Activated naive CD4-positive, alpha-beta T cell treated with anti-CD3 and anti-CD28 coated beads for 36 hours (primary cell): ENCODE measurements around the gene XPO6. TPM values are rescaled to one million over a fixed set of nuclear protein-coding genes. Genes with fewer than 3 reads are reported as not detected.

ENCODE experiments used
- CTCF ChIA-PET: fragments of 350-600 bp; sonication (Branson Sonifier 250); formaldehyde crosslinking; loops from one replicate; lab custom pipeline; 2021; ENCODE audit warnings: antibody characterized with exemption; lab: Charles Lee
- DNase-seq: peaks from one replicate; pipeline ENCODE4 v3.0.0-alpha.2; 2020
- H3K27ac Mint-ChIP-seq: one replicate; pipeline ENCODE4 v1.8.0; 2021; ENCODE audit warnings: mild to moderate bottlenecking, mixed read lengths
- H3K27me3 Mint-ChIP-seq: one replicate; pipeline ENCODE4 v1.8.0; 2021; ENCODE audit warnings: low read depth, mixed read lengths
- H3K36me3 Mint-ChIP-seq: one replicate; pipeline ENCODE4 v1.8.0; 2021; ENCODE audit warnings: low read depth, mixed read lengths
- H3K4me1 Mint-ChIP-seq: one replicate; pipeline ENCODE4 v1.8.0; 2021; ENCODE audit warnings: low read depth, mixed read lengths
- H3K4me3 Mint-ChIP-seq: one replicate; pipeline ENCODE4 v1.8.0; 2021; ENCODE audit warnings: mild to moderate bottlenecking, moderate library complexity, mixed read lengths
- H3K9me3 Mint-ChIP-seq: one replicate; pipeline ENCODE4 v1.8.0; 2021; ENCODE audit warnings: mixed read lengths
- intact Hi-C: fragments of 100-400 bp; cut with micrococcal nuclease; formaldehyde crosslinking; loops from one replicate; pipeline ENCODE4 v1.15.1; 2023
- total RNA-seq, 2 experiments: library from RNA; stranded (reverse); gene quantifications; one replicate each; pipeline ENCODE4 v1.2.3, GENCODE V29; 2021

The XPO6 gene
- total RNA-seq, 2 experiments from 2014 or later = 215 to 229 TPM

DNA sequence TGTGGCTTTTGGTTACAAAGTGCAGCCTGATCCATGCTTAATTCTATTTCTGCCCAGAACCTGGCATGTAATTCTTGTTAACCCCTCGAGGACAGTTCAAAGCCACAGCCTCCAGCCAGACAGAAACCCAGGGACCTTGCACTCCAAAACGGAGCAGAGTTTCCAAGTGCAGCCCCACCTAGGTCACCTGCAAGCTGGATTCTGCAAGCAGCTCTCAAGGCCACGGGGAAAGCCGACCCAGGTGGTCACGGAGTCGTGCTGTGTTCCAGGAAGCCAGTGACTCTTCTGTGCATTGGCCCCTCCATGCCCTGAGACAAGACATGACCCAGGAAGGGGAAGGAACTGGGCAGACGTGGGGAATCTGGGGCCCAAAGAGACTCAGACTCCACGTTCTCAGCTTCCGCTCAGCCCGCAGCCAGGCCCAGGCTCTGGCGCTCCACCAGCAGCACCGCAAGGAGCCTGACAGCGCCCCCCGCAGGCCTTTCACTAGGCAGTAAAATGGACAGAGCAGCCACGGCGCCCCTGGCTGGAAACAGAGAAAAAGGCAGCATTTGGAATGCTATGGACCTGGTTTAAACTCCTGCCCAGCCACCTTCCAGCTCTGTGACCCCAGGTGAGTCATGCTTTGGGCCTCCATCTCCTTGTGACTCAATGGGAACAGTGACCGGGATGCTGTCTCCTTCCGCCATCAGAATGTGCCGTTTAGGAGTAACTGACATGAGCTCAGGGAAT lies 121.0 kb downstream of the XPO6 start:
- no peak overlapping the region for H3K27ac Mint-ChIP-seq
- H3K36me3 Mint-ChIP-seq = no peaks in the 10 kb centered on the region
- no peaks in the 10 kb centered on the region for H3K9me3 Mint-ChIP-seq
- H3K4me1 Mint-ChIP-seq = no peaks in the 10 kb centered on the region
- CTCF ChIA-PET = interaction anchor here (0.7 to 1.2 kb wide), 3 partner anchors 123 to 230 kb away, joined by 3 to 4 read pairs (median 3); no protein-coding TSS in a partner anchor
- no peaks in the 10 kb centered on the region for H3K27me3 Mint-ChIP-seq
- no peak overlapping the region for H3K4me3 Mint-ChIP-seq
- intact Hi-C loops = no loop called here
- DNase-seq = no peak

GRCh38 chr16:28089992-28090365 lies 121.8 kb downstream of the XPO6 start:
- Mint-ChIP-seq H3K36me3 (no peaks in the 10 kb centered on the region), H3K27me3 (no peaks in the 10 kb centered on the region), H3K9me3 (no peaks in the 10 kb centered on the region), H3K4me3 (no peak overlapping the region), H3K27ac (no peak overlapping the region), H3K4me1 (no peaks in the 10 kb centered on the region)
- CTCF ChIA-PET = interaction anchor here (1.2 kb wide), 1 partner anchor 127 kb away, joined by 4 read pairs; no protein-coding TSS in a partner anchor
- DNase-seq = no peak
- intact Hi-C loops = no loop called here

- intact Hi-C loops = no loop called here
- CTCF ChIA-PET = no interaction called here
- H3K4me1 Mint-ChIP-seq = no peaks in the 10 kb centered on the region
- H3K36me3 Mint-ChIP-seq = no peaks in the 10 kb centered on the region
- no peak overlapping the region for H3K27ac Mint-ChIP-seq
- no peaks in the 10 kb centered on the region for H3K9me3 Mint-ChIP-seq
- DNase-seq = no peak
- no peaks in the 10 kb centered on the region for H3K27me3 Mint-ChIP-seq
- no peak overlapping the region for H3K4me3 Mint-ChIP-seq
Observed at GRCh38 chr16:28089205-28089991, 122.4 kb downstream of the XPO6 start.

DNA sequence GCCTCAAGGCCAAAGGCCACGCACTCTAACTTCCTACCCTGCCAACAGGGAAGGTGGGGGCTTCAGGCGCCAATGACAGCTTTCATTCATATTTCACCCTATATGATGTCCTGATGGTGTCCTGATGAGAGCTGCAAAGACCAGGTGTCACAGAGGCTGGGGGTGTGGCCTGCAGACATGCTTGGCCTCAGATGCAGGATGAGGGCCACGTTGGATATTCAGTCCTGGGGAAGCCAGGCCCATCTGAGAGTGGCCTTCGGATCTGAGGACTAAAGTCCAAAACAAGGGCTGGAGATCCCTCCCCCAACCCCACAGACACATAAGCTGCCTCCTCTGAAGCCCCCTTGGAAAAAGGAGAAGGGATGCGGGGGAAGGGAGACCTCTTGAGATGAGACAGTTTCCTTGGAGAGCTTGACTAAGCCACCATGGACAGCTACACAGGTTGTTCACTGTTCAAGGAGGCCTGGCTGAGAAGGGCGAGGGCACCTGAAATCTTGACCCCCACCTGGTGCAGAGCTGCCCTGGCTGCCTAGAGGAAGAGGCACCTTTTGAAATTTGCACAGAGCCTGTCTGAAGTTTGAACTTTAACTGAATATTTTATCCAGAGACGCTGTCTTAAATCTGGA lies 124.0 kb downstream of the XPO6 start:
- Mint-ChIP-seq H3K27me3 (no peaks in the 10 kb centered on the region), H3K36me3 (no peaks in the 10 kb centered on the region), H3K4me1 (no peaks in the 10 kb centered on the region), H3K27ac (no peak overlapping the region), H3K9me3 (no peaks in the 10 kb centered on the region), H3K4me3 (no peak overlapping the region)
- no peak for DNase-seq
- intact Hi-C loops = no loop called here
- CTCF ChIA-PET = no interaction called here

DNA sequence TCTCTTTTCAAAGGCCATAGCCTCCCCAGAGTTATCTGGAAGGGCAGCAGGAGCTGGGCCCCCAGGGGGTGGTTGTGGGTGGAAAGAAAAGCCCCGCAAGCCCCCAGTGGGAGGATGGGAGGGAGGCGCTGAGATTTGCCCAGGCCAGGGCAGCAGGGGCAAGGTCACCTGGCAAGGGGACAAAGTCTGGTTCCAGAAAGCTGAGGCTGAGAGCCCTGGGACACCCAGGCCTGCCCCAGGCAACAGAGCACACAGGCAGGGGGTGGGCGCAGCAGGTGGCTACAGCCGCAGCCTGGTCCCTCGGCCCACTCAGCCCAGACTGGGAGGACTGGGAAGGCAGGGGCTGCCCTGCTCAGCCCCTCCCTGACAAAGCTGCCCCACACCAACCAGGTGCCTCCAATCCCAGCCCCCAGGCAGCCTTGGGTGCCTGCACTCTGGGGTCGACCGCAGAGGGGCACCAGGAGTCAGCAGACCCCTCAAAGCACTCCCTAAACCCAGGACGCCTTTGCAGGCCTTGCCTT lies 124.6 kb downstream of the XPO6 start:
- H3K4me1 Mint-ChIP-seq = no peaks in the 10 kb centered on the region
- no peaks in the 10 kb centered on the region for H3K9me3 Mint-ChIP-seq
- H3K36me3 Mint-ChIP-seq = no peaks in the 10 kb centered on the region
- H3K4me3 Mint-ChIP-seq = no peak overlapping the region
- intact Hi-C loops = no loop called here
- H3K27me3 Mint-ChIP-seq = no peaks in the 10 kb centered on the region
- CTCF ChIA-PET = interaction anchor here (0.7 kb wide), 1 partner anchor 16 kb away, joined by 5 read pairs; no protein-coding TSS in a partner anchor
- no peak overlapping the region for H3K27ac Mint-ChIP-seq
- DNase-seq = no peak

GRCh38 chr16:28086186-28087139 lies 125.3 kb downstream of the XPO6 start:
- Mint-ChIP-seq H3K27me3 (no peaks in the 10 kb centered on the region), H3K36me3 (no peaks in the 10 kb centered on the region), H3K4me1 (no peaks in the 10 kb centered on the region), H3K27ac (no peak overlapping the region), H3K9me3 (no peaks in the 10 kb centered on the region), H3K4me3 (no peak overlapping the region)
- DNase-seq = no peak
- intact Hi-C loops = no loop called here
- CTCF ChIA-PET = interaction anchor here (0.6 to 0.7 kb wide), 2 partner anchors 15 to 446 kb away, joined by 3 to 5 read pairs; no protein-coding TSS in a partner anchor

- Mint-ChIP-seq H3K27me3 (no peaks in the 10 kb centered on the region), H3K36me3 (no peaks in the 10 kb centered on the region), H3K9me3 (no peaks in the 10 kb centered on the region), H3K4me3 (no peak overlapping the region), H3K4me1 (no peaks in the 10 kb centered on the region), H3K27ac (no peak overlapping the region)
- intact Hi-C loops = no loop called here
- CTCF ChIA-PET = no interaction called here
- DNase-seq = no peak
Observed at GRCh38 chr16:28085389-28086171, 126.2 kb downstream of the XPO6 start.

GRCh38 chr16:28084209-28084608 lies 127.6 kb downstream of the XPO6 start:
- H3K27me3 Mint-ChIP-seq = no peaks in the 10 kb centered on the region
- no peak for DNase-seq
- CTCF ChIA-PET = no interaction called here
- no peaks in the 10 kb centered on the region for H3K9me3 Mint-ChIP-seq
- no peaks in the 10 kb centered on the region for H3K4me1 Mint-ChIP-seq
- H3K27ac Mint-ChIP-seq = no peak overlapping the region
- H3K4me3 Mint-ChIP-seq = no peak overlapping the region
- no peaks in the 10 kb centered on the region for H3K36me3 Mint-ChIP-seq
- intact Hi-C loops = no loop called here

DNA sequence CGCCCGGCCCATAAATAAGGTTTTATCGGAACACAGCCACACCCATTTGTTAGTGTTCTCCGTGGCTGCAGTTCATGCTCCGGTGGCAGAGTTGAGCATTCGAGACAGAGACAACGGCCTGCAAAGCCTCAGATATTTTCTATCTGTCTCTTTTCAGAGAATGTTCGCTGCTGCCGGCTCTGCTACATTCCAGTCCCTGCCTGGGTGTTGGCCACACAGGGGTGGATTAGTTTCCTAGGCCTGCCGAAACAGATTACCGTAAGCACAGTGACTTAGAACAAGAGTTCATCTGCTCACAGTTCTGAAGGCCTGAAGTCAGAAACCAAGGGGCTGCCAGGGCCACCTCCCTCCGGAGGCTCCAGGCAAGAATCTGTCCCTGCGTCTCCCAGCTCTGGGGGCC lies 129.1 kb downstream of the XPO6 start:
- intact Hi-C loops = no loop called here
- H3K4me3 Mint-ChIP-seq = no peak overlapping the region
- no peak for DNase-seq
- no peaks in the 10 kb centered on the region for H3K4me1 Mint-ChIP-seq
- CTCF ChIA-PET = interaction anchor here (0.7 kb wide), 1 partner anchor 12 kb away, joined by 3 read pairs; no protein-coding TSS in a partner anchor
- no peaks in the 10 kb centered on the region for H3K9me3 Mint-ChIP-seq
- no peaks in the 10 kb centered on the region for H3K36me3 Mint-ChIP-seq
- no peak overlapping the region for H3K27ac Mint-ChIP-seq
- H3K27me3 Mint-ChIP-seq = no peaks in the 10 kb centered on the region

- no peak overlapping the region for H3K27ac Mint-ChIP-seq
- no peak overlapping the region for H3K4me3 Mint-ChIP-seq
- H3K27me3 Mint-ChIP-seq = no peaks in the 10 kb centered on the region
- intact Hi-C loops = no loop called here
- no peaks in the 10 kb centered on the region for H3K4me1 Mint-ChIP-seq
- H3K36me3 Mint-ChIP-seq = no peaks in the 10 kb centered on the region
- no peaks in the 10 kb centered on the region for H3K9me3 Mint-ChIP-seq
- no peak for DNase-seq
- CTCF ChIA-PET = interaction anchor here (1.2 kb wide), 1 partner anchor 137 kb away, joined by 3 read pairs; no protein-coding TSS in a partner anchor
Observed at GRCh38 chr16:28081391-28081968, 130.3 kb downstream of the XPO6 start.

DNA sequence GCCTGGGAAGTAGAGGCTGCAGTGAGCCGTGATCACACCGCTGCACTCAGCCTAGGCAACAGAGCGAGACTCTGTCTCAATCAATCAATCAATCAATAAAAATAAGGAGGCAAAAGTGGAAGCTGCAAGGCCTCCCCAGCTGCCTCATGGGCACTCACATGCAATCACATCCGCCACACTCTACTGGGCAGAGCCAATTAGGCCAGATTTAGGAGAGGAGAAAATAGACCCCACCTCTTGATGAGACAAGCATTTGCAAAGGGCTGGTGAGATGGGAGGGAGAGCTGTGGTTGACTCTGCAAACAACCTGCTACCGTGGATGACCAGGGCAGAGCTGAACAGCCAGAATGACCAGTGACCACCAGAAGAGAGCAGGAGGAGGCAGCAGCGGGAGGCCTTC lies 133.5 kb downstream of the XPO6 start:
- CTCF ChIA-PET = interaction anchor here (0.9 kb wide), 1 partner anchor 140 kb away, joined by 3 read pairs; no protein-coding TSS in a partner anchor
- Mint-ChIP-seq H3K4me3 (no peak overlapping the region), H3K27me3 (no peaks in the 10 kb centered on the region), H3K27ac (no peak overlapping the region), H3K9me3 (no peaks in the 10 kb centered on the region), H3K36me3 (no peaks in the 10 kb centered on the region), H3K4me1 (no peaks in the 10 kb centered on the region)
- DNase-seq = no peak
- intact Hi-C loops = no loop called here
